ENCODE results near the gene VPS36.
"Not testable (repeated sequence)": the region's sequence is repeated elsewhere in the genome, so short reads cannot be mapped to it uniquely, and the experiment has no call there.

GRCh38 chr13:52491015-52491414, 40.6 kb upstream of the VPS36 start:
- TF ChIP-seq, protein P1, sequence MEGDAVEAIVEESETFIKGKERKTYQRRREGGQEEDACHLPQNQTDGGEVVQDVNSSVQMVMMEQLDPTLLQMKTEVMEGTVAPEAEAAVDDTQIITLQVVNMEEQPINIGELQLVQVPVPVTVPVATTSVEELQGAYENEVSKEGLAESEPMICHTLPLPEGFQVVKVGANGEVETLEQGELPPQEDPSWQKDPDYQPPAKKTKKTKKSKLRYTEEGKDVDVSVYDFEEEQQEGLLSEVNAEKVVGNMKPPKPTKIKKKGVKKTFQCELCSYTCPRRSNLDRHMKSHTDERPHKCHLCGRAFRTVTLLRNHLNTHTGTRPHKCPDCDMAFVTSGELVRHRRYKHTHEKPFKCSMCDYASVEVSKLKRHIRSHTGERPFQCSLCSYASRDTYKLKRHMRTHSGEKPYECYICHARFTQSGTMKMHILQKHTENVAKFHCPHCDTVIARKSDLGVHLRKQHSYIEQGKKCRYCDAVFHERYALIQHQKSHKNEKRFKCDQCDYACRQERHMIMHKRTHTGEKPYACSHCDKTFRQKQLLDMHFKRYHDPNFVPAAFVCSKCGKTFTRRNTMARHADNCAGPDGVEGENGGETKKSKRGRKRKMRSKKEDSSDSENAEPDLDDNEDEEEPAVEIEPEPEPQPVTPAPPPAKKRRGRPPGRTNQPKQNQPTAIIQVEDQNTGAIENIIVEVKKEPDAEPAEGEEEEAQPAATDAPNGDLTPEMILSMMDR (IDR thresholded peaks at IDR 0.05), result not testable (repeated sequence)
- TF ChIP-seq POLR2AphosphoS5 (IDR thresholded peaks at IDR 0.05); POLR2A (IDR thresholded peaks at IDR 0.05; ENCODE audit: low read depth): not testable (repeated sequence)
